Stimulated activated CD4-positive, alpha-beta T cell treated with anti-CD3 and anti-CD28 coated beads, Interleukin-4, amount 100 ng/mL, for 4 hours (primary cell): Measurements from ENCODE around the gene ZC3H7B.

Source experiments
- DNase-seq, 2 experiments: peaks; one replicate each; pipeline ENCODE4 v3.0.0-alpha.2; 2020

ZC3H7B gene

GRCh38 chr22:41333806-41334205, 32.5 kb downstream of the ZC3H7B start:
- DNase-seq, result no peak

DNA sequence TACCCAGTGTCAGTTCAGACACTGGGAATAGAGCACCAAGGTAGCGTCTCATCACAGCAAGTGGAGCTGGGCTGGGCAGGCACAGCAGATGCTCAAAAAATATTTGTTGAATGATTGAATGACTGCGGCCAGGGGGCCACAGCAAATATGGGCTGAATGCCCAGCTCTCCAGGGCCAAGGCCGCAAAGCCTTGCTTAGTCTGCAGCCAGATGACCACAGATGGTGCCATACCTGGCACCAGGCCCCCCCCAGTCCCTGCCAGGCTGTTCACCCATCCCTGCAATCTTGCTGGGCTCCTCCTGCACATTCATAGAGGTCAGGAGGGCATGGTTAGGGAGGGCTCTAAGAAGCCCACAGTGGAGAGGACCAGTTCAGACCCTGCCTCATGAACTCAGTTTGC, 32.9 kb downstream of the ZC3H7B start:
- no peak for DNase-seq

DNA sequence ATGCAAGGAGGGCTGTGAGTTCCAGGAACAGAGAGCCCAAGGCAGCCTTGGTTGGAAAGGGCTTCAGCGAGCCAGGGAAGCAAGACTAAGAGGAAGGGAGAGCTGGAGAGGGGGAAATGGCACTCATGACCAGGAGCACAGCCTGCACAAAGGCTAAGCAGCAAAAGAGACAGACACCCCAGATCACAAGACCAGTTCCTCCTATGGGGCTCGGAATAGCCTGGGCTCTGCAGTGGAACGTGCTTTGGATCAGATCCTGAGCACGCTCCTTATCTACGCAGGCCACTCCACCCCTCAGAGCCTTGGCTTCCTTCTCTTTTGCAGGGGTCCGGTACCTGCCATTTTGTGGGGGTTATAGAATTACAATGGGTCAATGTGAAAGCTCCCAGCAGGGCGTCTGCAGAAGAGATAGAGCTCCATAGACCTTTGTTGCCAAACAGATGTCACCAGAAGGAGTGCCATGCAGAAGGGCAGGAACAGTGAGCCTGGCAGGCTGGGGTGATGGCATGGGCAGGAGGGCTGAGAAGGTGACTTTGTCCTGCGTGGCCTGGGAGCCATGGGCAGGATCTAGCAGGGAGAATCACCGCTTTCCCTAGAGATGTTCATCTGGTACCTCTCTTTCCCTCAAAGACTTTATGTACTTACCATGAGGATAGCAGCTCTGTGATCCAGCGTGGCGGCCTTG, 33.8 kb downstream of the ZC3H7B start:
- DNase-seq, result no peak

GRCh38 chr22:41338614-41339212, 37.4 kb downstream of the ZC3H7B start:
- DNase-seq, result no peak

DNA sequence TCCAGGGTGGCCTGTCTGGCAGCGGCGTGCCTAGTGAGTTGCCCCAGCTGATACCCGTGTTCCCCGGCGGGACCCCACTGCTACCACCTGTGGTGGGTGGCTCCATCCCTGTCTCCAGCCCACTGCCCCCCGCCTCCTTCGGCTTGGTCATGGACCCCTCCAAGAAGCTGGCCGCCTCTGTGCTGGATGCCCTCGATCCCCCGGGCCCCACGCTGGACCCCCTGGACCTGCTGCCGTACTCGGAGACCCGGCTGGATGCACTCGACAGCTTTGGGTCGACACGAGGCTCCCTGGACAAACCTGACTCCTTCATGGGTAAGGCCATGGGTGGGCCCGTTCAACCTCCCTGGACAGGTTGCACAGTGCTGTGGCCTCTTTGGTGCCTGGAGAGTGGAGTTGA, 38.5 kb downstream of the ZC3H7B start:
- DNase-seq, result no peak

DNA sequence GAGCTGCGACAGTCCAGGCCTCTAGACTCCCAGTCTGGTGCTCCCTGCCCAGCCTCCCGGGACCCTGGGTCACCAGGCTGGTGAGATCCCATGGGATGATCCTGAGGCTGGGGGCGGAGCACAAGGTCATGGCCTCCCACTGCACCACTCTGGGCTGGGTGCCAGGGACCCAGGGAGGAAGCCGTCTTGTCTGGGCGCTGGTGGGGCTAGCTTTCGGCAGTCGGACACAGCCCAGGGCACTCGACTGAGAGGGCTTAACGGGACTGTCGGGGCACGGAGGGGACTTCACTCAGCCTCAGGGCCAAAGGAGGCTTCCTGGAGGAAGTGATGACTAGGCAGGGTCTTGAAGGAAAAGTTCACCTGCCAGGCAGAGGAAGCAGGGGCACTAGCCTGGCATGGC, 39.0 kb downstream of the ZC3H7B start:
- DNase-seq, result no peak

GRCh38 chr22:41341012-41341411, 39.7 kb downstream of the ZC3H7B start:
- no peak for DNase-seq

DNA sequence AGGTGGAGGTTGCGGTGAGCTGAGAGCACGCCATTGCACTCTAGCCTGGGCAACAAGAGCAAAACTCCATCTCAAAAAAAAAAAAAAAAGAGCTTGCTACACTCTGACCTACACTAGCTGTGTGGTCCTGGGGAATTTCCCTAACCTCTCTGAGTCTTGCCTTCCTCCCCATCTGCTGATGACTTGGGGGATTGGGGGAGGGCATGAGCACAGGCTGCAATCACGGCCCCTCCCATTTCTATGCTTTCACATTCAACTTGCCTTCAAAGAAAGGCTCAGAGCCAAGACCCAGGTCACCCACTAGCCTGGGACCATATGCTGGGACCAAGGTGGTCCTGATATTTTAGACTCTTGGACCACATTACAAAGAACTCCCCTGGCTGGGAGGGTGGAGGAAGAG, 40.7 kb downstream of the ZC3H7B start:
- DNase-seq, result peak in 1 of 2 experiments; percentile 10

- DNase-seq, result no peak
Observed at GRCh38 chr22:41343300-41343699, 42.0 kb downstream of the ZC3H7B start.

- no peak for DNase-seq
Observed at GRCh38 chr22:41343717-41344116, 42.4 kb downstream of the ZC3H7B start.

DNA sequence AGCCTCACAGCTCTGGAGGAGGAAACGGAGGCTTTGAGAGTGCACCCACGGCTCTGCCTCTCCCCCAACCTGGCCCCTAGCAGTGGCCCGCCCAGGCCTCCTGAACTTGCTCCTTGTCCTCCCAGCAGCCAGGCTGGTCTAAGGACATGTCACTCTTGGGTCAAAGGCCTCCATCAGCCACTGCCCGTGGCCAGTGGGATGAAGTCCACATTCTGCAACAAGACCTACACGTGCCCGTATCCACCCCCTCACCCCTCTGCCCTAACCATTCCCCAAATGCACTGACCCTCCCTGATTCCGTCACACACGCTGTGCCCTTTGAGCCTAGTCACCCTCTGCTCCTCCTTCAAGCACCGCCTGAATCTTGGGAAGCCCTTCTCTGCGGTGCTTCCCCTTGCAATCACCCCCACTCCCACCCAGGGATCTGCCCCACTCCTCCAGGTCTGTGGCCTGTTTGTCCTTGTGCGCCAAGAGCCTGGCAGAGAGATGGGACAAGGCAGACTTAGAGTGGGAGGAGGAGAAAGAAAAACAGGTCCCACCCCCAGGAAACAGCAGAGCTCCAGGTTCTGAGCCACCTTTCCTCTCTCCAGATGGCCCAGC, 43.0 kb downstream of the ZC3H7B start:
- no peak for DNase-seq

DNA sequence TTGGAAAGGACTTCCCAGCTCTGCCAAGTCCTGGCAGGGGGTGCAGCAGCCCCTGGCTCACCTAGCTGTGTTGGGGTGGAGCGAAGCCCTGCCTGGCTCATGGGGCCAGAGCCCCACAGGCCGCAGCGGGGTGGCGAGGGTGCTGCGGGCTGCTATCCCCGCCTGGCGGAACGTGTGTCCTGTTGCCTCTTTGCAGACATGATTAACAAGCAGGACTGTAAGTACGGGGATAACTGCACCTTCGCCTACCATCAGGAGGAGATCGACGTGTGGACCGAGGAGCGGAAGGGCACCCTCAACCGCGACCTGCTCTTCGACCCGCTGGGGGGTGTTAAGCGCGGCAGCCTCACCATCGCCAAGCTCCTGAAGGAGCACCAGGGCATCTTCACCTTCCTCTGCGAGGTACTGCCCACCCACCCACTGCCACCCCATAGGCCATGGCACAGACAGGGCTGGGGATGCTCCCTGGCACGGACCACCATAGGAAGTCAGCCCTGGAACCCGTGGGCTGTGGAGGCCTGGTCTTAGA, 44.5 kb downstream of the ZC3H7B start:
- DNase-seq, result no peak

- no peak for DNase-seq
Observed at GRCh38 chr22:41347066-41347859, 45.9 kb downstream of the ZC3H7B start.

GRCh38 chr22:41348964-41349484, 47.7 kb downstream of the ZC3H7B start:
- DNase-seq, result no peak

DNA sequence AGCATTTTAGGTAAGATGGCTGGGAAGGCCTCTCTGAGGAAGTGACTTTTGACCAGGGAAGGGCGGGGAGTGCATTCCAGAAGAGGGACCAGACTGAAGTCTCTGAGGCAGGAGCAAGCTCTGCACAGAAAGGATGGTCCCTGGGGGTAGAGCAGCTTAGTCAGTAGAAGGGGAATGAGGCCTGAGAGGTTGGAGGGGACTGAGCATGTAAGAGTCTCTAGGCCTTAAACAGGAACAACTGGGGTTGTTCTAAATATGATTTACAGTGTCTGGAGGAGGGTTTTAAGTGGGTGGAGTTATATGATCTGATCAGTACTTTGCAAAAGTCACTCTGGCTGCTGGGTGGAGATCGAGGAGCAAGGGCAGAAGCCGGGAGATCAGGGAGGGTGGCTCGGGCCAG, 48.8 kb downstream of the ZC3H7B start:
- no peak for DNase-seq

DNA sequence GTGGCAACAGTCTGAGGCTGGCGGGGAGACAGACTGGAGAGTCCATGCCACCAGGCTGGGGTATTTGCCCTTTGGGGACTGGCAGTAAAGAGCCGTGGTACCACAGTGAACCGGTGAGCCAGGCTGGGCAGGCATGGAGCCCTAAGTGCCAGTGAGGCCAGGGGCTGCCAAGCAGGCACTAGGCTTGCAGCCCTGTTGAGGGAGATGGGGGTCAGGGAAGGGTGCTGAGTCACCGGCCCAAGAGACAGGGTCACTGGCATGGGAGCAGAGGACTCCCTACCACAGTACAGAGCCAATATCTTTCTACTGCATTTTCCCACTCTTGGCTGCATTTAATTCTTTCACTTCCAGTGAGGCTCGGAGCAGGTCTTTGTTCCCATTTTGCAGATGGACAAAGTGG, 49.7 kb downstream of the ZC3H7B start:
- no peak for DNase-seq

GRCh38 chr22:41352058-41352457, 50.7 kb downstream of the ZC3H7B start:
- DNase-seq, result no peak

- DNase-seq, result no peak
Observed at GRCh38 chr22:41353862-41354575, 52.7 kb downstream of the ZC3H7B start.

DNA sequence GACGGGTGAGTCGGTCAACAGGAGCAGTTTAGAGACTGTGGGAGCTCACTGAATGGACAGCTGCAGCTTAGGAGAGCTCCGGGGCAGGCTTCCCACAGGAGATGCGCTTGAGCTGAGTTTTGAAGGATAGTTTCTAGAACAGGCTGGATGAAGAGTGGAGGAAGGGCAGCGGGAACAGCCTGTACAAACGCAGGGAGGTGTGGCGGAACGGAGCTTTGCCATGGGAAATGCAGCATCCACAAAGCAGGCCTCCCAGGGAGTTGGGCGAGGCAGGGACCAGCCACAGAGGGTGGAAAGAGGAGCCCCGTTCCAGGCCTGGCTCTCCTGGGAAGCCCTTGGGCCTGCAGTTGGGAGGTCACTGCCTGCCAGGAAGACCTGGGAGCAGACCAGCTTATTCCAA, 53.7 kb downstream of the ZC3H7B start:
- DNase-seq, result no peak

GRCh38 chr22:41355895-41356294, 54.6 kb downstream of the ZC3H7B start:
- no peak for DNase-seq

DNA sequence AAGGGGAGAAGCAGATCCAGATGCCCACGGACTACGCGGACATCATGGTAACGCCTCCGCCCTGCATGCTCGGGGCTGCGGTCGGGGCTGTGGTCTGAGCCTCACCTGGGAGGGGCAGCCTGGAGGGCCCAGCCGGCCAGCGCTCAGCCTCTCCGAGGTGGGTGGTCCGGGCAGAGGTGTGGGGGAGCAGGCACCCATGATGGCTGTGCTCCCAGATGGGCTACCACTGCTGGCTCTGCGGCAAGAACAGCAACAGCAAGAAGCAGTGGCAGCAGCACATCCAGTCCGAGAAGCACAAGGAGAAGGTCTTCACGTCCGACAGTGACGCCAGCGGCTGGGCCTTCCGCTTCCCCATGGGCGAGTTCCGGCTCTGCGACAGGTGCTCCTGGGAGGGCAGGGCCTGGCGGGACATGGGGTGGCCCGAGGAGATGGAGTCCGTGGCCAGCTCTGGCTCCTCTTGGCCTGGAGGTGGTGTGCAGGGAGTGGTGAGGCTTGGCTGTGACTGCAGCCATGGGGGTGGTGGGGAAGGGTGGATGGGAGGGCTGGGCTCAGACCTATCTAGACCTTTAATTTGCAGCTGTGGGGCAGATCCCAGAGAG, 55.2 kb downstream of the ZC3H7B start:
- DNase-seq, result no peak

DNA sequence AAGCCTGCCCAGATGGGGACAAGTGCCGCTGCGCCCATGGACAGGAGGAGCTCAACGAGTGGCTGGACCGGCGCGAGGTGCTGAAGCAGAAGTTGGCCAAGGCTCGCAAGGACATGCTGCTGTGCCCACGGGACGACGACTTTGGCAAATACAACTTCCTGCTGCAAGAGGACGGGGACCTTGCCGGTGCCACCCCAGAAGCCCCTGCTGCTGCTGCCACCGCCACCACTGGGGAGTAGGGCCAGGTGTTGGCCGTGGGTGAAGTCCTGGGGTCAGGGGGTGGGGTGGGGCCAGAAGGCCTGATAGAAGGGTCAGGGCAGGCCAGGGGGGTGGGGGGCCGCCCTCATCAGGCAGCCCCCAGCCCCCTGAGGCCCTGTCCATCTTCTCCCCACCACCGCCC, 55.9 kb downstream of the ZC3H7B start:
- DNase-seq, result no peak
